GM19397 (cell line): ENCODE data around the gene B4GALNT3.

Experiments
- ATAC-seq: cut with Tn5 transposase; IDR thresholded peaks from one replicate; pipeline ENCODE4 v1.9.1; 2021; ENCODE audit warnings: mild to moderate bottlenecking, moderate library complexity; ENCODE audit not compliant: unreplicated experiment

The B4GALNT3 gene

GRCh38 chr12:467591-467990, 7.9 kb downstream of the B4GALNT3 start:
- no peak for ATAC-seq

GRCh38 chr12:468671-469389, 9.1 kb downstream of the B4GALNT3 start:
- ATAC-seq: no peak

GRCh38 chr12:470133-470532, 10.4 kb downstream of the B4GALNT3 start:
- ATAC-seq: no peak

- no peak for ATAC-seq
Measured at GRCh38 chr12:473198-473597, 13.5 kb downstream of the B4GALNT3 start.

GRCh38 chr12:473863-474577, 14.3 kb downstream of the B4GALNT3 start:
- no peak for ATAC-seq

- no peak for ATAC-seq
Measured at GRCh38 chr12:475286-475685, 15.5 kb downstream of the B4GALNT3 start.

GRCh38 chr12:479161-479560, 19.4 kb downstream of the B4GALNT3 start:
- no peak for ATAC-seq

- no peak for ATAC-seq
Measured at GRCh38 chr12:480831-481816, 21.4 kb downstream of the B4GALNT3 start.

- ATAC-seq: no peak
Measured at GRCh38 chr12:482061-482460, 22.3 kb downstream of the B4GALNT3 start.

- ATAC-seq: no peak
Measured at GRCh38 chr12:484096-484495, 24.4 kb downstream of the B4GALNT3 start.

- no peak for ATAC-seq
Measured at GRCh38 chr12:490260-490659, 30.5 kb downstream of the B4GALNT3 start.

- ATAC-seq: no peak
Measured at GRCh38 chr12:495466-495865, 35.7 kb downstream of the B4GALNT3 start.

- ATAC-seq: no peak
Measured at GRCh38 chr12:496736-497135, 37.0 kb downstream of the B4GALNT3 start.

- no peak for ATAC-seq
Measured at GRCh38 chr12:497501-498160, 37.9 kb downstream of the B4GALNT3 start.

GRCh38 chr12:499837-500458, 40.2 kb downstream of the B4GALNT3 start:
- no peak for ATAC-seq

- ATAC-seq: no peak
Measured at GRCh38 chr12:501722-502447, 42.1 kb downstream of the B4GALNT3 start.

GRCh38 chr12:503111-503761, 43.5 kb downstream of the B4GALNT3 start:
- ATAC-seq: no peak

GRCh38 chr12:505221-505620, 45.5 kb downstream of the B4GALNT3 start:
- ATAC-seq: no peak

GRCh38 chr12:507391-507796, 47.7 kb downstream of the B4GALNT3 start:
- ATAC-seq: no peak
